GM18868 (cell line): ENCODE measurements around the gene TBX10.
"Not testable (repeated sequence)": the region's sequence is repeated elsewhere in the genome, so short reads cannot be mapped to it uniquely, and the experiment has no call there.

Source experiments
- ATAC-seq: cut with Tn5 transposase; IDR thresholded peaks from one replicate; pipeline ENCODE4 v1.9.1; 2021; ENCODE audit warnings: mild to moderate bottlenecking, moderate library complexity; ENCODE audit not compliant: unreplicated experiment

The TBX10 gene

GRCh38 chr11:67646535-67647336, 7.2 kb upstream of the TBX10 start:
- ATAC-seq = no peak

GRCh38 chr11:67645521-67646461, 6.2 kb upstream of the TBX10 start:
- ATAC-seq = no peak

- no peak for ATAC-seq
Measured at GRCh38 chr11:67644472-67645418, 5.2 kb upstream of the TBX10 start.

GRCh38 chr11:67644042-67644441, 4.5 kb upstream of the TBX10 start:
- ATAC-seq = no peak

- no peak for ATAC-seq
Measured at GRCh38 chr11:67642173-67643120, 2.9 kb upstream of the TBX10 start.

GRCh38 chr11:67641338-67642172, 2.0 kb upstream of the TBX10 start:
- no peak for ATAC-seq

- ATAC-seq = no peak
Measured at GRCh38 chr11:67640758-67641337, 1.3 kb upstream of the TBX10 start.

- no peak for ATAC-seq
Measured at GRCh38 chr11:67640021-67640757, 626 bp upstream of the TBX10 start.

GRCh38 chr11:67638535-67639437, 777 bp downstream of the TBX10 start:
- ATAC-seq = no peak

- ATAC-seq = not testable (repeated sequence)
Measured at GRCh38 chr11:67637441-67637840, 2.1 kb downstream of the TBX10 start.

- no peak for ATAC-seq
Measured at GRCh38 chr11:67636962-67637361, 2.6 kb downstream of the TBX10 start.

- ATAC-seq = no peak
Measured at GRCh38 chr11:67635231-67635521, 4.4 kb downstream of the TBX10 start.

- no peak for ATAC-seq
Measured at GRCh38 chr11:67634366-67635230, 5.0 kb downstream of the TBX10 start.

- ATAC-seq = no peak
Measured at GRCh38 chr11:67633758-67634365, 5.7 kb downstream of the TBX10 start.

- ATAC-seq = no peak
Measured at GRCh38 chr11:67632982-67633755, 6.4 kb downstream of the TBX10 start.
